ENCODE data around the gene BCL2L11. TPM values are rescaled to one million over a fixed set of nuclear protein-coding genes. Genes with fewer than 3 reads are reported as not detected.

The BCL2L11 gene
- total RNA-seq, 2 experiments from 2014 or later: 11.1 to 11.4 TPM

- DNase-seq: no peak
- no peaks in the 10 kb centered on the region for H3K36me3 Mint-ChIP-seq (ENCODE audit: low read depth)
- no peaks in the 10 kb centered on the region for H3K9me3 Mint-ChIP-seq
- H3K27ac Mint-ChIP-seq: no peak overlapping the region
- no peaks in the 10 kb centered on the region for H3K4me1 Mint-ChIP-seq
- POLR2A ChIA-PET: no interaction called here
- H3K4me3 Mint-ChIP-seq: no peak overlapping the region
- CTCF ChIA-PET: interaction anchor here (0.6 to 1.3 kb wide), 2 partner anchors 9 to 518 kb away, joined by 3 to 4 read pairs; no protein-coding TSS in a partner anchor
- peaks cover 15% of the 10 kb centered on the region for H3K27me3 Mint-ChIP-seq
These were observed 64.8 kb downstream of the BCL2L11 start for GRCh38 chr2:111185361-111186022.

- Mint-ChIP-seq H3K27ac (no peak overlapping the region), H3K9me3 (no peaks in the 10 kb centered on the region), H3K4me3 (no peak overlapping the region), H3K36me3 (ENCODE audit: low read depth) (no peaks in the 10 kb centered on the region), H3K27me3 (peaks cover 13% of the 10 kb centered on the region), H3K4me1 (no peaks in the 10 kb centered on the region)
- DNase-seq: no peak
- ChIA-PET CTCF (no interaction called here), POLR2A (no interaction called here)
These were observed 65.5 kb downstream of the BCL2L11 start for GRCh38 chr2:111186121-111186715.

GRCh38 chr2:111186933-111187332 is 66.2 kb downstream of the BCL2L11 start:
- no peak overlapping the region for H3K4me3 Mint-ChIP-seq
- DNase-seq: no peak
- POLR2A ChIA-PET: no interaction called here
- peaks cover 14% of the 10 kb centered on the region for H3K27me3 Mint-ChIP-seq
- no peaks in the 10 kb centered on the region for H3K9me3 Mint-ChIP-seq
- H3K27ac Mint-ChIP-seq: no peak overlapping the region
- H3K4me1 Mint-ChIP-seq: no peaks in the 10 kb centered on the region
- H3K36me3 Mint-ChIP-seq (ENCODE audit: low read depth): no peaks in the 10 kb centered on the region
- CTCF ChIA-PET: no interaction called here

- Mint-ChIP-seq H3K9me3 (no peaks in the 10 kb centered on the region), H3K27ac (no peak overlapping the region), H3K4me1 (no peaks in the 10 kb centered on the region), H3K27me3 (peaks cover 16% of the 10 kb centered on the region), H3K4me3 (no peak overlapping the region), H3K36me3 (ENCODE audit: low read depth) (no peaks in the 10 kb centered on the region)
- ChIA-PET CTCF (no interaction called here), POLR2A (interaction anchor here (0.6 kb wide), 1 partner anchor 367 kb away, joined by 3 read pairs; no protein-coding TSS in a partner anchor)
- DNase-seq: no peak
These were observed 68.0 kb downstream of the BCL2L11 start for GRCh38 chr2:111188681-111189080.

GRCh38 chr2:111189106-111189505 is 68.4 kb downstream of the BCL2L11 start:
- POLR2A ChIA-PET: no interaction called here
- CTCF ChIA-PET: no interaction called here
- Mint-ChIP-seq H3K27ac (no peak overlapping the region), H3K4me3 (no peak overlapping the region), H3K27me3 (peaks cover 15% of the 10 kb centered on the region), H3K9me3 (no peaks in the 10 kb centered on the region), H3K4me1 (no peaks in the 10 kb centered on the region), H3K36me3 (ENCODE audit: low read depth) (no peaks in the 10 kb centered on the region)
- DNase-seq: no peak

- Mint-ChIP-seq H3K9me3 (no peaks in the 10 kb centered on the region), H3K27ac (no peak overlapping the region), H3K27me3 (peaks cover 21% of the 10 kb centered on the region), H3K4me3 (no peak overlapping the region), H3K36me3 (ENCODE audit: low read depth) (no peaks in the 10 kb centered on the region), H3K4me1 (peaks cover 1% of the 10 kb centered on the region)
- DNase-seq: no peak
- POLR2A ChIA-PET: no interaction called here
- CTCF ChIA-PET: no interaction called here
These were observed 70.3 kb downstream of the BCL2L11 start for GRCh38 chr2:111190816-111191540.

- no peaks in the 10 kb centered on the region for H3K36me3 Mint-ChIP-seq (ENCODE audit: low read depth)
- POLR2A ChIA-PET: no interaction called here
- DNase-seq: no peak
These were observed 71.2 kb downstream of the BCL2L11 start for GRCh38 chr2:111191877-111192276.

GRCh38 chr2:111192776-111193368 is 72.2 kb downstream of the BCL2L11 start:
- no peak overlapping the region for H3K27ac Mint-ChIP-seq
- no peak overlapping the region for H3K4me3 Mint-ChIP-seq
- H3K27me3 Mint-ChIP-seq: peaks cover 25% of the 10 kb centered on the region
- ChIA-PET POLR2A (no interaction called here), CTCF (no interaction called here)
- H3K4me1 Mint-ChIP-seq: peaks cover 4% of the 10 kb centered on the region
- H3K9me3 Mint-ChIP-seq: no peaks in the 10 kb centered on the region
- no peak for DNase-seq
- H3K36me3 Mint-ChIP-seq (ENCODE audit: low read depth): no peaks in the 10 kb centered on the region

More at GRCh38 chr2:111191877-111192276, 71.2 kb downstream of the BCL2L11 start:
- CTCF ChIA-PET: no interaction called here
- H3K4me3 Mint-ChIP-seq: no peak overlapping the region
- H3K27me3 Mint-ChIP-seq: peaks cover 23% of the 10 kb centered on the region
- no peaks in the 10 kb centered on the region for H3K9me3 Mint-ChIP-seq
- H3K4me1 Mint-ChIP-seq: peaks cover 4% of the 10 kb centered on the region
- H3K27ac Mint-ChIP-seq: no peak overlapping the region

- CTCF ChIA-PET: interaction anchor here (1.5 kb wide), 1 partner anchor 10 kb away, joined by 3 read pairs; no protein-coding TSS in a partner anchor
- peaks cover 25% of the 10 kb centered on the region for H3K27me3 Mint-ChIP-seq
- H3K9me3 Mint-ChIP-seq: no peaks in the 10 kb centered on the region
- H3K36me3 Mint-ChIP-seq (ENCODE audit: low read depth): no peaks in the 10 kb centered on the region
- no peak for DNase-seq
- peaks cover 4% of the 10 kb centered on the region for H3K4me1 Mint-ChIP-seq
- POLR2A ChIA-PET: no interaction called here
- H3K4me3 Mint-ChIP-seq: no peak overlapping the region
- H3K27ac Mint-ChIP-seq: no peak overlapping the region
These were observed 74.3 kb downstream of the BCL2L11 start for GRCh38 chr2:111194835-111195621.

GRCh38 chr2:111196435-111196834 is 75.7 kb downstream of the BCL2L11 start:
- ChIA-PET CTCF (no interaction called here), POLR2A (no interaction called here)
- no peak for DNase-seq
- H3K36me3 Mint-ChIP-seq (ENCODE audit: low read depth): no peaks in the 10 kb centered on the region
- H3K4me3 Mint-ChIP-seq: no peak overlapping the region
- peaks cover 4% of the 10 kb centered on the region for H3K4me1 Mint-ChIP-seq
- peaks cover 24% of the 10 kb centered on the region for H3K27me3 Mint-ChIP-seq
- H3K27ac Mint-ChIP-seq: no peak overlapping the region
- no peaks in the 10 kb centered on the region for H3K9me3 Mint-ChIP-seq

GRCh38 chr2:111198701-111199100 is 78.0 kb downstream of the BCL2L11 start:
- POLR2A ChIA-PET: no interaction called here
- H3K27ac Mint-ChIP-seq: no peak overlapping the region
- H3K4me3 Mint-ChIP-seq: no peak overlapping the region
- peaks cover 21% of the 10 kb centered on the region for H3K27me3 Mint-ChIP-seq
- no peak for DNase-seq
- peaks cover 9% of the 10 kb centered on the region for H3K36me3 Mint-ChIP-seq (ENCODE audit: low read depth)
- no peaks in the 10 kb centered on the region for H3K9me3 Mint-ChIP-seq
- CTCF ChIA-PET: no interaction called here
- peaks cover 4% of the 10 kb centered on the region for H3K4me1 Mint-ChIP-seq

- H3K27me3 Mint-ChIP-seq: peaks cover 19% of the 10 kb centered on the region
- DNase-seq: no peak
These were observed 79.1 kb downstream of the BCL2L11 start for GRCh38 chr2:111199840-111200239.

More at GRCh38 chr2:111199840-111200239, 79.1 kb downstream of the BCL2L11 start:
- POLR2A ChIA-PET: no interaction called here
- H3K4me3 Mint-ChIP-seq: no peak overlapping the region
- CTCF ChIA-PET: no interaction called here
- peaks cover 4% of the 10 kb centered on the region for H3K4me1 Mint-ChIP-seq
- no peaks in the 10 kb centered on the region for H3K9me3 Mint-ChIP-seq
- H3K36me3 Mint-ChIP-seq (ENCODE audit: low read depth): peaks cover 11% of the 10 kb centered on the region
- no peak overlapping the region for H3K27ac Mint-ChIP-seq

Measured in activated CD4-positive, alpha-beta memory T cell treated with anti-CD3 and anti-CD28 coated beads, Interleukin-2, amount 10 ng/mL, durations not matched to agents 7 days and 5 days (primary cell).